Liver (tissue), 9 donors: ENCODE results near the gene EAPP. TPM values are rescaled to one million over a fixed set of nuclear protein-coding genes. Genes with fewer than 3 reads are reported as not detected.

ENCODE experiments used
- DNase-seq: peaks from one replicate; pipeline ENCODE4 v3.0.0-alpha.2; 2017; ENCODE audit warnings: low spot score
- H3K27ac ChIP-seq, 2 donors: one replicate each; pipeline ENCODE4 v1.7.0; 2013; ENCODE audit warnings: inconsistent platforms in 2 of 2, low read length in 2 of 2, control low read depth in 1 of 2, low read depth in 1 of 2, mild to moderate bottlenecking in 1 of 2
- H3K27me3 ChIP-seq, 4 donors: one replicate each; pipeline versions ENCODE4 v1.6.1 to v1.7.0; 2013; ENCODE audit warnings: low read length in 3 of 4, inconsistent platforms in 1 of 4, mild to moderate bottlenecking in 1 of 4, moderate library complexity in 1 of 4; ENCODE audit not compliant: control insufficient read depth in 4 of 4, insufficient read depth in 4 of 4
- H3K36me3 ChIP-seq, 4 donors: one replicate each; pipeline versions ENCODE4 v1.6.1 to v1.7.0; 2013; ENCODE audit warnings: low read length in 3 of 4, mild to moderate bottlenecking in 3 of 4, low read depth in 1 of 4, moderate library complexity in 1 of 4; ENCODE audit not compliant: control insufficient read depth in 4 of 4, insufficient read depth in 3 of 4
- H3K4me1 ChIP-seq, 4 donors: one replicate each; pipeline versions ENCODE4 v1.6.1 to v1.7.0; 2013; ENCODE audit warnings: low read length in 3 of 4, mild to moderate bottlenecking in 3 of 4, moderate library complexity in 1 of 4; ENCODE audit not compliant: control insufficient read depth in 4 of 4, insufficient read depth in 4 of 4
- H3K4me3 ChIP-seq, 3 donors: one replicate each; pipeline versions ENCODE4 v1.6.1 to v1.7.0; 2013; ENCODE audit warnings: low read length in 3 of 3, control low read depth in 1 of 3, low read depth in 1 of 3, mild to moderate bottlenecking in 1 of 3
- H3K9ac ChIP-seq, 2 donors: one replicate each; pipeline ENCODE4 v1.7.0; 2013; ENCODE audit warnings: low read length in 2 of 2, mild to moderate bottlenecking in 2 of 2, moderate library complexity in 2 of 2, control low read depth in 1 of 2, low read depth in 1 of 2
- H3K9me3 ChIP-seq, 4 donors: one replicate each; pipeline versions ENCODE4 v1.6.1 to v1.7.0; 2013; ENCODE audit warnings: low read length in 3 of 4; ENCODE audit not compliant: control insufficient read depth in 4 of 4
- ATF3 ChIP-seq: IDR thresholded peaks from 2 replicates; pipeline ENCODE4 v1.6.1; 2016; ENCODE audit warnings: antibody characterized with exemption
- EGR1 ChIP-seq, 2 donors: IDR thresholded peaks; 2 replicates each; pipeline ENCODE4 v1.6.1; 2016 to 2018; ENCODE audit warnings: antibody characterized with exemption in 2 of 2, low read depth in 2 of 2
- FOXA1 ChIP-seq: IDR thresholded peaks from 2 replicates; pipeline ENCODE4 v1.6.1; 2016; ENCODE audit warnings: antibody characterized with exemption
- FOXA2 ChIP-seq: IDR thresholded peaks from 2 replicates; pipeline ENCODE4 v1.6.1; 2016; ENCODE audit warnings: antibody characterized with exemption
- GABPA ChIP-seq, 2 donors: IDR thresholded peaks in 1 of 2; conservative IDR thresholded peaks in 1 of 2; 2 replicates each; pipeline ENCODE4 v1.6.1; 2016; ENCODE audit warnings: antibody characterized with exemption in 2 of 2, mild to moderate bottlenecking in 1 of 2, moderate library complexity in 1 of 2
- HNF4A ChIP-seq, 2 donors: conservative IDR thresholded peaks; 2 replicates each; pipeline ENCODE4 v1.6.1; 2016; ENCODE audit warnings: antibody characterized with exemption in 2 of 2, mild to moderate bottlenecking in 2 of 2
- HNF4G ChIP-seq: IDR thresholded peaks from 2 replicates; pipeline ENCODE4 v1.6.1; 2016; ENCODE audit warnings: antibody characterized with exemption
- JUND ChIP-seq, 2 donors: IDR thresholded peaks; 2 replicates each; pipeline ENCODE4 v1.6.1; 2016; ENCODE audit warnings: antibody characterized with exemption in 2 of 2
- MAX ChIP-seq: IDR thresholded peaks from 2 replicates; pipeline ENCODE4 v1.6.1; 2016; ENCODE audit warnings: antibody characterized with exemption
- NR2F2 ChIP-seq: IDR thresholded peaks from 2 replicates; pipeline ENCODE4 v1.6.1; 2016; ENCODE audit warnings: antibody characterized with exemption
- RAD21 ChIP-seq, 2 donors: IDR thresholded peaks; 2 replicates each; pipeline ENCODE4 v1.6.1; 2016; ENCODE audit warnings: antibody characterized with exemption in 2 of 2, mild to moderate bottlenecking in 2 of 2
- REST ChIP-seq: IDR thresholded peaks from 2 replicates; pipeline ENCODE4 v1.6.1; 2016; ENCODE audit warnings: antibody characterized with exemption, mild to moderate bottlenecking
- RXRA ChIP-seq, 2 donors: IDR thresholded peaks; 2 replicates each; pipeline ENCODE4 v1.6.1; 2017 to 2018; ENCODE audit warnings: antibody characterized with exemption in 2 of 2, mild to moderate bottlenecking in 1 of 2
- SP1 ChIP-seq: IDR thresholded peaks from 2 replicates; pipeline ENCODE4 v1.6.1; 2018; ENCODE audit warnings: antibody characterized with exemption, mild to moderate bottlenecking
- TAF1 ChIP-seq: conservative IDR thresholded peaks from 2 replicates; pipeline ENCODE4 v1.6.1; 2016; ENCODE audit warnings: antibody characterized with exemption, mild to moderate bottlenecking
- YY1 ChIP-seq: IDR thresholded peaks from 2 replicates; pipeline ENCODE4 v1.6.1; 2016; ENCODE audit warnings: antibody characterized with exemption, mild to moderate bottlenecking
- WGBS: extraction: QIAGEN DNeasy Blood & Tissue Kit; methylation state at CpG from one replicate; pipeline ENCODE4 v1.1.7; 2013; 5-methylcytosine and 5-hydroxymethylcytosine counted together
- polyA plus RNA-seq, 2 donors: library from polyadenylated mRNA; stranded (reverse) in 1 of 2; unstranded in 1 of 2; fragments of 200-250 nt in 1 of 2; fragments of >200 nt in 1 of 2; fragmentation: Nextera tagmentation in 1 of 2; extraction: Ambion mirVana in 1 of 2; gene quantifications; one replicate each; pipeline versions ENCODE4 v1.2.1 to v1.2.3, GENCODE V29; 2013 to 2015
- total RNA-seq, 2 donors: library from RNA; depleted of rRNA; stranded (reverse); fragments of >200 nt; gene quantifications; one replicate each; pipeline ENCODE4 v1.2.3, GENCODE V29; 2014
- TF ChIP-seq, protein P1 (sequence below): fragments of 150-350 bp; IDR thresholded peaks from 2 replicates; pipeline ENCODE4 v1.5.1; 2017; ENCODE audit warnings: improper control_type of control experiment, low read depth, low read length; ENCODE audit not compliant: missing input control
- TF ChIP-seq, protein P2 (sequence below): IDR thresholded peaks from 2 replicates; pipeline ENCODE4 v1.6.1; 2016; ENCODE audit warnings: antibody characterized with exemption
- donor health status: healthy.
- donor health status: healthy.
- donor health status: healthy.
- donor health status: healthy.
- donor health status: healthy.

The EAPP gene
- total and polyA plus RNA-seq, 4 donors, result 18.5 to 33.4 (median 25.7) TPM

DNA sequence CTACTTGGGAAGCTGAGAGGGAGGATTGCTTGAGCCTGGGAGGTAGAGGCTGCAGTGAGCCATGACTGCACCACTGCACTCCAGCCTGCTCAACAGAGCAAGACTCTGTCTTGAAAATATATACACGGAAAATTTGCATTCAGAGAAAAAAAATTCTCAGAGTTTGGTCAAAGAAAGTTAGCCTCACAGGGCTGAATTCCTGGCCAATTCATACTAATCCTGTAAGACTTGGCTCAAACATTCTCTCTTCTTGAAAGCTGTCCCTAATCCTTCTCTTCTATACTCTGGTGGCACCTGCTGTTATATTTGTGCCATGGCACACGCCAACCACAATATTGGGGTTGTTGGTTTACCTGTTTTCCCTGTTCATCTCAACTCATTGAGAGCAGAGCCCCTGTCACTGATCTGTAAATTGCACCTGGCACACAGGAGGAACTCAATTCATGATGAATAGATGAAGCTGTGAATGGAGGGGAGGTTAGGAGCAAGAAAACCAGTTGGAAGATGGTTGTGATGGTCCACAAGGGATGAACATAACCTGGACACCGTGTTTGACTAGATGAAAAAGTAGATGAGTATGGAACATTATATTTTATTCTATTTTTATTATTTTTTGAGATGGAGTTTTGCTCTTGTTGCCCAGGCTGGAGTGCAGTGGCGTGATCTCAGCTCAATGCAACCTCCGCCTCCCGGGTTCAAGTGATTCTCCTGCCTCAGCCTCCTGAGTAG, 40.7 kb downstream of the EAPP start:
- no peak for DNase-seq
- Histone ChIP-seq H3K9ac (no peak overlapping the region), H3K4me1 (peaks cover 0 to 16% (median 5%) of the 10 kb centered on the region in 4 donors), H3K36me3 (no peaks in the 10 kb centered on the region), H3K9me3 (no peaks in the 10 kb centered on the region), H3K27me3 (no peaks in the 10 kb centered on the region), H3K4me3 (no peak overlapping the region), H3K27ac (no peak overlapping the region)
- 90% methylated on average over 6 of the region's 6 CpGs for WGBS
- TF ChIP-seq, protein P1, sequence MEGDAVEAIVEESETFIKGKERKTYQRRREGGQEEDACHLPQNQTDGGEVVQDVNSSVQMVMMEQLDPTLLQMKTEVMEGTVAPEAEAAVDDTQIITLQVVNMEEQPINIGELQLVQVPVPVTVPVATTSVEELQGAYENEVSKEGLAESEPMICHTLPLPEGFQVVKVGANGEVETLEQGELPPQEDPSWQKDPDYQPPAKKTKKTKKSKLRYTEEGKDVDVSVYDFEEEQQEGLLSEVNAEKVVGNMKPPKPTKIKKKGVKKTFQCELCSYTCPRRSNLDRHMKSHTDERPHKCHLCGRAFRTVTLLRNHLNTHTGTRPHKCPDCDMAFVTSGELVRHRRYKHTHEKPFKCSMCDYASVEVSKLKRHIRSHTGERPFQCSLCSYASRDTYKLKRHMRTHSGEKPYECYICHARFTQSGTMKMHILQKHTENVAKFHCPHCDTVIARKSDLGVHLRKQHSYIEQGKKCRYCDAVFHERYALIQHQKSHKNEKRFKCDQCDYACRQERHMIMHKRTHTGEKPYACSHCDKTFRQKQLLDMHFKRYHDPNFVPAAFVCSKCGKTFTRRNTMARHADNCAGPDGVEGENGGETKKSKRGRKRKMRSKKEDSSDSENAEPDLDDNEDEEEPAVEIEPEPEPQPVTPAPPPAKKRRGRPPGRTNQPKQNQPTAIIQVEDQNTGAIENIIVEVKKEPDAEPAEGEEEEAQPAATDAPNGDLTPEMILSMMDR, result peak; percentile 69
- TF ChIP-seq GABPA (IDR thresholded peaks at IDR 0.05 in 1 of 2, conservative IDR thresholded peaks at IDR 0.05 in 1 of 2) (no peak), NR2F2 (no peak), RAD21 (IDR thresholded peaks at IDR 0.05) (peak; percentile 79 to 89)

- Histone ChIP-seq H3K4me3 (no peak overlapping the region), H3K27me3 (no peaks in the 10 kb centered on the region), H3K9me3 (no peaks in the 10 kb centered on the region), H3K27ac (peak overlapping the region; percentile 50 to 51), H3K36me3 (no peaks in the 10 kb centered on the region), H3K9ac (no peak overlapping the region), H3K4me1 (peaks cover 0 to 16% (median 5%) of the 10 kb centered on the region in 4 donors)
- 69% methylated on average over 14 of the region's 14 CpGs for WGBS
- TF ChIP-seq GABPA (IDR thresholded peaks at IDR 0.05 in 1 of 2, conservative IDR thresholded peaks at IDR 0.05 in 1 of 2) (no peak), HNF4A (conservative IDR thresholded peaks at IDR 0.05) (no peak), SP1 (peak; percentile 20), EGR1 (IDR thresholded peaks at IDR 0.05; ENCODE audit: low read depth in 2 of 2) (no peak), RAD21 (IDR thresholded peaks at IDR 0.05) (peak in 1 of 2 donors; percentile 26), HNF4G (no peak), RXRA (IDR thresholded peaks at IDR 0.05) (no peak), NR2F2 (peak; percentile 33), YY1 (no peak), ATF3 (no peak), TAF1 (no peak), FOXA2 (no peak), REST (no peak), JUND (IDR thresholded peaks at IDR 0.05) (peak; percentile 60 to 94), MAX (no peak), FOXA1 (no peak)
- TF ChIP-seq, protein P1, result no peak
- TF ChIP-seq, protein P2, sequence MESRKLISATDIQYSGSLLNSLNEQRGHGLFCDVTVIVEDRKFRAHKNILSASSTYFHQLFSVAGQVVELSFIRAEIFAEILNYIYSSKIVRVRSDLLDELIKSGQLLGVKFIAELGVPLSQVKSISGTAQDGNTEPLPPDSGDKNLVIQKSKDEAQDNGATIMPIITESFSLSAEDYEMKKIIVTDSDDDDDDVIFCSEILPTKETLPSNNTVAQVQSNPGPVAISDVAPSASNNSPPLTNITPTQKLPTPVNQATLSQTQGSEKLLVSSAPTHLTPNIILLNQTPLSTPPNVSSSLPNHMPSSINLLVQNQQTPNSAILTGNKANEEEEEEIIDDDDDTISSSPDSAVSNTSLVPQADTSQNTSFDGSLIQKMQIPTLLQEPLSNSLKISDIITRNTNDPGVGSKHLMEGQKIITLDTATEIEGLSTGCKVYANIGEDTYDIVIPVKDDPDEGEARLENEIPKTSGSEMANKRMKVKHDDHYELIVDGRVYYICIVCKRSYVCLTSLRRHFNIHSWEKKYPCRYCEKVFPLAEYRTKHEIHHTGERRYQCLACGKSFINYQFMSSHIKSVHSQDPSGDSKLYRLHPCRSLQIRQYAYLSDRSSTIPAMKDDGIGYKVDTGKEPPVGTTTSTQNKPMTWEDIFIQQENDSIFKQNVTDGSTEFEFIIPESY, result no peak
- no peak for DNase-seq
Measured at GRCh38 chr14:34496679-34497513, 42.6 kb downstream of the EAPP start.
